Neural progenitor cell (in vitro differentiated cells): ENCODE data around the gene MAPK10. TPM values are rescaled to one million over a fixed set of nuclear protein-coding genes. Genes with fewer than 3 reads are reported as not detected.

Source experiments
- DNase-seq: peaks from one replicate; pipeline ENCODE4 v3.0.0-alpha.2; 2016; ENCODE audit warnings: low spot score
- H2AFZ ChIP-seq: fragments of 200-600 bp; sonication (generic); replicated peaks from 2 replicates; pipeline ENCODE4 v1.6.1; 2016; ENCODE audit warnings: antibody characterized with exemption
- H3F3A ChIP-seq: fragments of 200-600 bp; sonication (generic); 2 replicates; pipeline ENCODE4 v1.6.1; 2016; ENCODE audit warnings: antibody characterized with exemption, low read depth
- H3K27ac ChIP-seq: fragments of 200-600 bp; sonication (generic); 2 replicates; pipeline ENCODE4 v1.5.1; 2016; ENCODE audit warnings: mild to moderate bottlenecking
- H3K27me3 ChIP-seq: fragments of 200-600 bp; sonication (generic); 2 replicates; pipeline ENCODE4 v1.6.1; 2016; ENCODE audit warnings: mild to moderate bottlenecking, moderate library complexity
- H3K36me3 ChIP-seq: fragments of 200-600 bp; sonication (generic); 2 replicates; pipeline ENCODE4 v1.5.1; 2016
- H3K4me1 ChIP-seq: fragments of 200-600 bp; sonication (generic); 2 replicates; pipeline ENCODE4 v1.6.1; 2016; ENCODE audit warnings: mixed run types
- H3K4me2 ChIP-seq: fragments of 200-600 bp; sonication (generic); 2 replicates; pipeline ENCODE4 v1.6.1; 2016
- H3K4me3 ChIP-seq: fragments of 200-600 bp; sonication (generic); 2 replicates; pipeline ENCODE4 v1.5.1; 2016
- H3K79me2 ChIP-seq: fragments of 200-600 bp; sonication (generic); 2 replicates; pipeline ENCODE4 v1.6.1; 2016; ENCODE audit warnings: low read depth
- H3K9ac ChIP-seq: fragments of 200-600 bp; sonication (generic); 2 replicates; pipeline ENCODE4 v1.6.1; 2016
- H3K9me3 ChIP-seq: fragments of 200-600 bp; sonication (generic); 2 replicates; pipeline ENCODE4 v1.5.1; 2016; ENCODE audit warnings: low read depth
- H4K20me1 ChIP-seq: fragments of 200-600 bp; sonication (generic); 2 replicates; pipeline ENCODE4 v1.6.1; 2016; ENCODE audit warnings: low read depth
- H3K27ac Mint-ChIP-seq: 3 replicates; pipeline ENCODE4 v1.8.0; 2021; ENCODE audit warnings: mixed read lengths
- H3K27me3 Mint-ChIP-seq: 2 replicates; pipeline ENCODE4 v1.8.0; 2022; ENCODE audit warnings: low read depth, mild to moderate bottlenecking, inconsistent platforms, moderate library complexity, mixed read lengths; ENCODE audit not compliant: insufficient read depth
- H3K36me3 Mint-ChIP-seq: 3 replicates; pipeline ENCODE4 v1.8.0; 2021; ENCODE audit warnings: mixed read lengths
- H3K4me1 Mint-ChIP-seq: 3 replicates; pipeline ENCODE4 v1.8.0; 2021; ENCODE audit warnings: mixed read lengths
- H3K4me3 Mint-ChIP-seq: 3 replicates; pipeline ENCODE4 v1.8.0; 2021; ENCODE audit warnings: mild to moderate bottlenecking, moderate library complexity, mixed read lengths
- H3K9me3 Mint-ChIP-seq: 3 replicates; pipeline ENCODE4 v1.8.0; 2020; ENCODE audit warnings: mixed read lengths
- CTCF ChIP-seq: fragments of 200-600 bp; sonication (generic); IDR thresholded peaks from 2 replicates; pipeline ENCODE4 v1.5.1; 2017; ENCODE audit warnings: antibody characterized with exemption, mild to moderate bottlenecking
- EZH2 ChIP-seq: fragments of 200-600 bp; sonication (generic); IDR thresholded peaks from 2 replicates; pipeline ENCODE4 v1.6.1; 2017; ENCODE audit warnings: antibody characterized with exemption, mild to moderate bottlenecking, moderate library complexity
- EZH2phosphoT487 ChIP-seq: fragments of 200-600 bp; sonication (generic); IDR thresholded peaks from 2 replicates; pipeline ENCODE4 v1.6.1; 2017; ENCODE audit warnings: antibody characterized with exemption
- total RNA-seq: library from RNA; depleted of rRNA; stranded (reverse); fragments of >200 nt; gene quantifications from 2 replicates; pipeline ENCODE4 v1.2.3, GENCODE V29; 2015; ENCODE audit warnings: low replicate concordance

The MAPK10 gene
- total RNA-seq, 1 donor from 2014 or later: 383 TPM

- H3K27ac ChIP-seq: no peak overlapping the region
- H3K9ac ChIP-seq: no peak overlapping the region
- no peaks in the 10 kb centered on the region for H3K36me3 ChIP-seq
- H3K4me3 ChIP-seq: no peak overlapping the region
- no peaks in the 10 kb centered on the region for H3K9me3 ChIP-seq
- H3K4me1 ChIP-seq: no peaks in the 10 kb centered on the region
- no peaks in the 10 kb centered on the region for H3K9me3 Mint-ChIP-seq
- H3K27ac Mint-ChIP-seq: no peak overlapping the region
- no peaks in the 10 kb centered on the region for H4K20me1 ChIP-seq
- no peaks in the 10 kb centered on the region for H3F3A ChIP-seq
- no peak for TF ChIP-seq EZH2phosphoT487
- TF ChIP-seq EZH2: no peak
- H3K27me3 ChIP-seq: no peaks in the 10 kb centered on the region
- no peaks in the 10 kb centered on the region for H3K4me1 Mint-ChIP-seq
- DNase-seq: no peak
- no peaks in the 10 kb centered on the region for H3K79me2 ChIP-seq
- H3K4me2 ChIP-seq: no peak overlapping the region
- peaks cover 2% of the 10 kb centered on the region for H3K36me3 Mint-ChIP-seq
- no peak overlapping the region for H2AFZ ChIP-seq
- no peak overlapping the region for H3K4me3 Mint-ChIP-seq
- no peaks in the 10 kb centered on the region for H3K27me3 Mint-ChIP-seq
These were observed 373.6 kb downstream of the MAPK10 start for GRCh38 chr4:85986266-85986665.

- H3K27ac ChIP-seq: no peak overlapping the region
- TF ChIP-seq EZH2phosphoT487: no peak
- no peak for TF ChIP-seq EZH2
- TF ChIP-seq CTCF: no peak
- H3F3A ChIP-seq: no peaks in the 10 kb centered on the region
- H3K9me3 ChIP-seq: no peaks in the 10 kb centered on the region
- DNase-seq: no peak
- Mint-ChIP-seq H3K4me1 (no peaks in the 10 kb centered on the region), H3K27me3 (no peaks in the 10 kb centered on the region), H3K4me3 (no peak overlapping the region), H3K9me3 (no peaks in the 10 kb centered on the region), H3K36me3 (peaks cover 5% of the 10 kb centered on the region), H3K27ac (no peak overlapping the region)
- no peak overlapping the region for H3K4me3 ChIP-seq
- no peaks in the 10 kb centered on the region for H3K4me1 ChIP-seq
- H4K20me1 ChIP-seq: no peaks in the 10 kb centered on the region
- no peaks in the 10 kb centered on the region for H3K36me3 ChIP-seq
- no peak overlapping the region for H3K4me2 ChIP-seq
- no peak overlapping the region for H3K9ac ChIP-seq
- no peaks in the 10 kb centered on the region for H3K27me3 ChIP-seq
- H3K79me2 ChIP-seq: no peaks in the 10 kb centered on the region
- H2AFZ ChIP-seq: no peak overlapping the region
These were observed 380.6 kb downstream of the MAPK10 start for GRCh38 chr4:85979276-85979675.

- no peaks in the 10 kb centered on the region for H3K79me2 ChIP-seq
- H3K27me3 Mint-ChIP-seq: no peaks in the 10 kb centered on the region
- H3K27me3 ChIP-seq: no peaks in the 10 kb centered on the region
These were observed 389.3 kb downstream of the MAPK10 start for GRCh38 chr4:85970535-85970934.

More at GRCh38 chr4:85970535-85970934, 389.3 kb downstream of the MAPK10 start:
- no peak for TF ChIP-seq EZH2
- TF ChIP-seq EZH2phosphoT487: no peak
- no peak for TF ChIP-seq CTCF
- Histone ChIP-seq H2AFZ (peak overlapping the region; percentile 51), H3K9me3 (no peaks in the 10 kb centered on the region), H3K4me2 (no peak overlapping the region), H3K4me1 (no peaks in the 10 kb centered on the region), H3K9ac (no peak overlapping the region), H3F3A (no peaks in the 10 kb centered on the region), H3K4me3 (no peak overlapping the region), H3K27ac (no peak overlapping the region), H3K36me3 (no peaks in the 10 kb centered on the region), H4K20me1 (no peaks in the 10 kb centered on the region)
- Mint-ChIP-seq H3K4me3 (no peak overlapping the region), H3K27ac (no peak overlapping the region), H3K36me3 (no peaks in the 10 kb centered on the region), H3K9me3 (no peaks in the 10 kb centered on the region), H3K4me1 (peaks cover 4% of the 10 kb centered on the region)
- DNase-seq: no peak
